GM18498 (cell line): ENCODE results near the gene DOCK11.
A peak's percentile ranks its signal among the peaks of the same experiment; 100 is the strongest.
"Not testable (repeated sequence)": the region's sequence is repeated elsewhere in the genome, so short reads cannot be mapped to it uniquely, and the experiment has no call there.

Experiments used
- ATAC-seq: cut with Tn5 transposase; IDR thresholded peaks from one replicate; pipeline ENCODE4 v1.9.1; 2021; ENCODE audit warnings: mild to moderate bottlenecking, moderate library complexity; ENCODE audit not compliant: unreplicated experiment

Gene DOCK11

GRCh38 chrX:118495061-118495921, at the start of gene DOCK11:
DOCK11 (plus strand) TSS chrX:118495815; CDS start chrX:118495972, 157 bp downstream.
- ATAC-seq, result peak; percentile 81

DNA sequence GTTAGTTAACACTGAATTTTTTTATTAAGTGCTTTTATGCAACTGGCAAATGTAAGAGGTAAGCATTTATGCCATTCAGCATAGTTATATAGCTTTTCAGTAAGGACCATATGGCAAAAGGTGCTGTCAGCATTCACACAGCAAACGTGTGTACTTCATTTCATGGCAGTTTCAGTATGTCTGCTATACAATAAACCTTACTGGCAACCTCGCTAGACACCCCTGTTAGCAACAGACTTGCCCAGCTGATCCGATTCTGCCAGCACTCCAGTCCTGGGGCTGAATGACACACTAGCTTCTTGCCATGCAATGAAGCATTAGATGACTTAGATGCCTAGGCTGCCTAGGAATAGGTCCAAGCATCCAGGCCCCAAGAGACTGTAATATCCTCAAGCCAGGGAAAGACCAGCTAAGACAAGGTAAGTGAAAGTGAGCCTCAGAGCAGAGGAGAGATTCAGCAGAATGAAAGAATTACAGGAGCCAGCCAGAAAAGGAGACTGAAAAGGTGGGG, 47.3 kb upstream of the DOCK11 start:
- no peak for ATAC-seq

GRCh38 chrX:118455013-118455412, 40.6 kb upstream of the DOCK11 start:
- no peak for ATAC-seq

DNA sequence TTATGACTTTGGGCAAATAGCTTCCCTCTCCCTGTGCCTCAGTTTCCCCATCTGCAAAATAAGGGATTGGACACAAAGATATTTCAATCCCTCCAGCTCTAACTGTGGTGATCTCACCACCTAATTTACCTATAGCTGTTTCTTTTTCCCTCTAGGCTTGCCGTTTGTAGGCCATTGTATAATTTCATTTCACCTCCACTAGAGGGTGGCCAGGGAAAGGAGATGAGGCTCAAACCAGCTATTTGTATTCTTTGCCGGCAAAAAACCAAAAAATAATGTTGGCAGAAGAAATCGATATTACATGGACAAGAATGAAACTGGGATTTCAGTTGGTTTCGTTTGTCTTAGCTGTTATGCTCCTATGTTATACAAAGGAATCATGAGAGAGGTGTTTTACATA, 36.1 kb upstream of the DOCK11 start:
- peak; percentile 51 for ATAC-seq

DNA sequence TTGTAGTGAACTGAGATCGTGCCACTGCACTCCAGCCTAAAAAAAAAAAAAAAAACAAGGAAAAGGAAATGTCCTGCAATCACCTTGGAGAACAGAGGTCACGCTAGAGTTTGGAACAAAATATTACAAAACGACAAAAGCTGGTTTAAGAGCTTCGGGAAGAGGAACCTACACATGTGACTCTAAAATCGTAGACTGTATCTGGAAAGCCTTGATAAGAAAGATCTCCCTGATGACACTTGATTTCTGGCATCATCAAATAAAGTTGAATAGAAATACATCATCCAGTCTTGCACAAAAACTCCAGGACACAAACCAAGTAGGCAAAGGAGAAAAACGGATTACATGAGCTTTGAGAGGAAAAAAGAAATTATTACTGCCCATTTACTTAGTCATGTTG, 31.1 kb upstream of the DOCK11 start:
- ATAC-seq, result no peak

- ATAC-seq, result no peak
Observed at GRCh38 chrX:118468122-118468521, 27.5 kb upstream of the DOCK11 start.

GRCh38 chrX:118470721-118471347, 24.8 kb upstream of the DOCK11 start:
- not testable (repeated sequence) for ATAC-seq

GRCh38 chrX:118474586-118474985, 21.0 kb upstream of the DOCK11 start:
- no peak for ATAC-seq

DNA sequence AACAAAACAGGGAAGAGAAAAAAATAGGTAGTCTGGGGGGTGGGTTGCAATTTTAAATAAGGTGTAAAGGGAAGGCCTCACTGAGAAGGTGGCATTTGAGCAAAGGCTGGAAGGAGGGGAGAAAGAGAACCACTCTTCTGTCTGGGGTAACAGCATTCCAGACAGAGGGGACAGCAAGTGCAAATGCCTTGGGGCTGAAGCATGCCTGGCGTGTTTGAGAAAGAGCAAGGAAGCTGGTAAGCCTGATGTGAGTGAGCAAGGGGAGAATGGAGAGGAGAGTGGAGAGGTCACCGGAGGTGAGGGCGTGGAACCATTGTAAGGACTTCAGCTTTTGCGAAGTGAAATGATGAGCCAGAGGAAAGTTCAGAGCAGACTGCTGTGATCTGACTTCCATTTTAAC, 19.7 kb upstream of the DOCK11 start:
- no peak for ATAC-seq

DNA sequence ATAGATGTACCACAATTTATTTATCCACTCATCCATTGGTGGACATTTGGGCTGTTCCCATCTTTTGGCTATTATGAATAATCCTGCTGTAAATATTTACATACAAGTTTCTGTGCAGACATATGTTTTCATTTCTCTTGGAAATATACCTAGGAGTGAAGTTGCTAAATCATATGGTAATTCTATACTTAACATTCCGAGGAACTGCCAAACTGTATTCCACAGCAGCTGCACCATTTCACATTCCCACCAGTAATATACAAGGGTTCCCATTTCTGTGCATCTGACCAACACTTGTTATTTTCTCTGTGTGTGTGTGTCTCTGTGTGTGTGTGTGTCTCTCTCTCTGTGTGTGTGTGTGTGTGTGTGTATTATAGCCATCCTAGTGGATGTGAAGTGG, 15.4 kb upstream of the DOCK11 start:
- ATAC-seq, result no peak

- not testable (repeated sequence) for ATAC-seq
Observed at GRCh38 chrX:118482384-118482783, 13.2 kb upstream of the DOCK11 start.

GRCh38 chrX:118484216-118484903, 11.3 kb upstream of the DOCK11 start:
- ATAC-seq, result no peak

GRCh38 chrX:118486693-118487092, 8.9 kb upstream of the DOCK11 start:
- ATAC-seq, result not testable (repeated sequence)

GRCh38 chrX:118493016-118493415, 2.6 kb upstream of the DOCK11 start:
- no peak for ATAC-seq

DNA sequence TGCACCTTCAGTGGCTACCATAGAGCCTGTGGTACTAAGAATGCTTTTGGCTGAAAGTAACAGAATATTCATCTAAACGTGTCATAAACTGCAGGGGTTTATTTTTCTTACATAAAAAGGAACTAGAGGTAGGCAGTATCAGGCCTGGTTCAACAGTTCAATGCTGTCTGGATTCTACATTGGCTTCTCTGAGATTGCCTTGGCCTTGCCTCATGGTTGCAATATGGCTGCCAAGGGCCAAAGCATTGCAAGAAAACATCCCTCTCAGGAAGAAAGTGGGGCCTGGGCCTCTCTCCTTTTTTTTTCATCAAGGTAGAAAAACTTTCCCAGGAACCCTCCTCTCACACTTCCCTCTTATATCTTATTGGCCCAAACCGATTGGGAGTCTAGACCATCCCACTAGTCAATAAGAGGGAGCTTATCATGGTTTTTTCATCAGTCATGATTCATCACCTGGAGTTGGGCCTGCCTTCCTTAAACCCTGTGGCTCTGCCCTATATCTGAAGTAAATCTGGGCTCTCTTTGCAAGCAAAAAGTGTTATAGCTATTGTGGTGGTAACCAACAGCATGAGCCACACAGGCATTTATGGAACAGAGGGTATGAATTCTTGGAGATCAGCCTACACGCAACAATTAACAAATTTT, 1.8 kb upstream of the DOCK11 start:
- ATAC-seq, result no peak

- peak; percentile 62 for ATAC-seq
Observed at GRCh38 chrX:118495958-118496762, 545 bp downstream of the DOCK11 start.

- ATAC-seq, result no peak
Observed at GRCh38 chrX:118496763-118497079, 1.1 kb downstream of the DOCK11 start.

- no peak for ATAC-seq
Observed at GRCh38 chrX:118497180-118497818, 1.7 kb downstream of the DOCK11 start.

GRCh38 chrX:118498351-118498750, 2.7 kb downstream of the DOCK11 start:
- ATAC-seq, result no peak

DNA sequence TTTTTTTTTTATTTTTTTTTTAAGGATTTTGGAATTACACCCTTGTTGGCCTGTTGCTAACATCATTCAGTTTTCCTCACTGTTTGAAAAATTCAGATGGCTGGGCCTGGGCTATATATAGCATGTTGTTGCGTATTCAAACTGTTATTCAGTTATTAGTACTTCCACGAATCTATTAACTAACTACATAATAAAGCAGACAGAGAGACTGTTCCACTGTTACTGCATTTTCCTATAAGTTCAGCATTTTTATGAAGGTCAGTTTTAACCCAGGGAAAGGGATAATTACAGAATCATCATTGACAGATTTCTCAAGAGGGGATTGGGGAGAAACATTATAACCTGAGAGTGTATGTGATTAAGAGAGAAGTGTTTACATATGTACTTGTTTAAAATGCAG, 3.1 kb downstream of the DOCK11 start:
- no peak for ATAC-seq
